ENCODE data around the gene TAS2R60.
"Not testable (repeated sequence)": the region's sequence is repeated elsewhere in the genome, so short reads cannot be mapped to it uniquely, and the experiment has no call there.

Gene TAS2R60

GRCh38 chr7:143411976-143412708 is 31.1 kb upstream of the TAS2R60 start:
- no peak for DNase-seq

GRCh38 chr7:143413123-143413522 is 30.1 kb upstream of the TAS2R60 start:
- DNase-seq, result no peak

GRCh38 chr7:143415209-143415608 is 28.0 kb upstream of the TAS2R60 start:
- DNase-seq, result not testable (repeated sequence)

- no peak for DNase-seq
These were observed 27.4 kb upstream of the TAS2R60 start for GRCh38 chr7:143415742-143416397.

- DNase-seq, result no peak
These were observed 26.6 kb upstream of the TAS2R60 start for GRCh38 chr7:143416565-143417149.

- DNase-seq, result no peak
These were observed 25.4 kb upstream of the TAS2R60 start for GRCh38 chr7:143417734-143418383.

- no peak for DNase-seq
These were observed 24.4 kb upstream of the TAS2R60 start for GRCh38 chr7:143418681-143419458.

- DNase-seq, result no peak
These were observed 23.4 kb upstream of the TAS2R60 start for GRCh38 chr7:143419880-143420279.

GRCh38 chr7:143420624-143421023 is 22.6 kb upstream of the TAS2R60 start:
- DNase-seq, result not testable (repeated sequence)

- no peak for DNase-seq
These were observed 21.2 kb upstream of the TAS2R60 start for GRCh38 chr7:143422033-143422432.

- DNase-seq, result not testable (repeated sequence)
These were observed 18.8 kb upstream of the TAS2R60 start for GRCh38 chr7:143424476-143424875.

- no peak for DNase-seq
These were observed 16.6 kb upstream of the TAS2R60 start for GRCh38 chr7:143426479-143427142.

- DNase-seq, result no peak
These were observed 13.2 kb upstream of the TAS2R60 start for GRCh38 chr7:143429770-143430698.

GRCh38 chr7:143431109-143431508 is 12.1 kb upstream of the TAS2R60 start:
- DNase-seq, result no peak

GRCh38 chr7:143433759-143434158 is 9.5 kb upstream of the TAS2R60 start:
- no peak for DNase-seq

- DNase-seq, result no peak
These were observed 8.6 kb upstream of the TAS2R60 start for GRCh38 chr7:143434660-143435059.

- DNase-seq, result no peak
These were observed 8.0 kb upstream of the TAS2R60 start for GRCh38 chr7:143435266-143435665.

GRCh38 chr7:143436325-143436946 is 6.8 kb upstream of the TAS2R60 start:
- DNase-seq, result no peak

GRCh38 chr7:143437578-143437977 is 5.7 kb upstream of the TAS2R60 start:
- no peak for DNase-seq

GRCh38 chr7:143439866-143440265 is 3.4 kb upstream of the TAS2R60 start:
- no peak for DNase-seq
